ENCODE measurements around the gene COL21A1.

Gene COL21A1

DNA sequence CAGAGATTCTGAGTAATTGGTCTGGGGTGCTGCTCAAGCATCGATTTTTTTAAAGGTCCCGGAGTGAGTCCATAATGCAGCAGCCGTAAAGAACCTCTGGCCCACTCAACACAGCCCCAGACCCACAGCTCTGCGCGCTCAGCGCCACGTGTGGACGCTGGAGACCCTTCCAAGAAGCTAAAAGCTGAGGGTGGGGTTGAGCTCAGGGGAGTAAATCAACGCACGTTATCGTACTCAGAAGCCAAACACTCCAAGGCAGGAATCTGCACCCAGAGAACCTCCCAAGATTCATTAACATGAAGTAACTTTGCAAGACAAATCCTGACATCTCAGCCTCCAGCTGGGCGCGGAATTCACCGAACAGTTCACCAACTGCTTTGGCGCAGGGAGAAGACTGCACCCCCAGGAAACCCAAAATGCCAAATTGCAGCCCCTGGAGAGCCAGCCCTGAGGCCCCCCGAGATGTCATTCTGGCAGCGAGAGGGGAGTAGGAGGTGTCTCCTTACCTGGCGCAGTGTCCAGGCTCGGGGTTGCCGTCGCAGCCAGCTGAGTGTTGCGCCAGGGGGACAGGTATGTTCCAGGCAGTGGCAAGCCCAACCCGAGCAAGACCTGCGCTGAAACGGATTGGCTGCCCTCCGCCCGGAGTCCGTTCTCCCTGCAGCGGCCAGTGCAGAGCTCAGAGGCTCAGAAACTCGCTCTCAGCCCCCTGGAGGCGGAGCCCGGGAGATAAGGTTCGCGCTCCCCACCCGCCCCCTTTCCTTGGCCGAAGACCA is at the start of gene COL21A1:
Gene COL21A1 (minus strand): TSS at position 700 of the 773 bp plus-strand sequence. CDS start 64,962 bp downstream, outside the sequence.
- no peak within 1 kb of the TSS for H3K4me3 ChIP-seq
- no peak within 1 kb of the TSS for H3K9ac ChIP-seq
- H4K20me1 ChIP-seq = no peaks in the 10 kb centered on the region
- no peaks in the 10 kb centered on the region for H3K27me3 ChIP-seq
- no peak for TF ChIP-seq Cebpa-rat (IDR thresholded peaks at IDR 0.05)
- peaks cover 0 to 15% (median 7%) of the 10 kb centered on the region in 11 experiments; a peak in 6 of 22 replicates for H3K9me3 ChIP-seq (replicated peaks in 1 of 11)
- peaks cover 0 to 23% (median 5%) of the 10 kb centered on the region in 10 experiments; a peak in 9 of 20 replicates for H3K4me1 ChIP-seq
- H3K4me2 ChIP-seq = no peak within 1 kb of the TSS
- H3K27ac ChIP-seq = no peak within 1 kb of the TSS
- H3K36me3 ChIP-seq = no peaks in the 10 kb centered on the region

DNA sequence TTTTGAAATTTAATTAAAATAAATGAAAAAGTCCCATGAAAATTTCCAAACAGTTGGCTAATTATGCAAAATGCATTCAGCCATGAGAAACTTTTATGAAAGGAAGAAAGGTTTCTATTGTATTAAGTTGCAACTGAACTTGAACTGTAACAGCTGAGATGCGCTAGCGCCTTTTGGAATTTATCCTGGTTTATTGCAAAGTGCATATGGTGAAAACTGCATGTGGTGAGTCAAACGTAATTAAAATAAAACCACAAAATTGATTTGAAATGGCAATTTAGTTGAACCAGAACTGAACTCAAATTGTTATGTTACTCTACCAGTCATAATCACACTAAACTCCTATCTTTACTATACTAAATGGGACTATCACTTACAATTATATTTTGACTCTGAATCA is 46.4 kb upstream of the COL21A1 start:
- Histone ChIP-seq H3K27me3 (no peaks in the 10 kb centered on the region), H3K4me1 (peaks cover 0 to 7% (median 0%) of the 10 kb centered on the region in 10 experiments; a peak in 2 of 20 replicates), H3K4me2 (no peak overlapping the region), H3K4me3 (no peak overlapping the region), H3K9me3 (replicated peaks in 1 of 11) (no peaks in the 10 kb centered on the region), H3K36me3 (no peaks in the 10 kb centered on the region), H4K20me1 (no peaks in the 10 kb centered on the region), H3K27ac (no peak overlapping the region), H3K9ac (no peak overlapping the region)
- no peak for TF ChIP-seq Cebpa-rat (IDR thresholded peaks at IDR 0.05)

DNA sequence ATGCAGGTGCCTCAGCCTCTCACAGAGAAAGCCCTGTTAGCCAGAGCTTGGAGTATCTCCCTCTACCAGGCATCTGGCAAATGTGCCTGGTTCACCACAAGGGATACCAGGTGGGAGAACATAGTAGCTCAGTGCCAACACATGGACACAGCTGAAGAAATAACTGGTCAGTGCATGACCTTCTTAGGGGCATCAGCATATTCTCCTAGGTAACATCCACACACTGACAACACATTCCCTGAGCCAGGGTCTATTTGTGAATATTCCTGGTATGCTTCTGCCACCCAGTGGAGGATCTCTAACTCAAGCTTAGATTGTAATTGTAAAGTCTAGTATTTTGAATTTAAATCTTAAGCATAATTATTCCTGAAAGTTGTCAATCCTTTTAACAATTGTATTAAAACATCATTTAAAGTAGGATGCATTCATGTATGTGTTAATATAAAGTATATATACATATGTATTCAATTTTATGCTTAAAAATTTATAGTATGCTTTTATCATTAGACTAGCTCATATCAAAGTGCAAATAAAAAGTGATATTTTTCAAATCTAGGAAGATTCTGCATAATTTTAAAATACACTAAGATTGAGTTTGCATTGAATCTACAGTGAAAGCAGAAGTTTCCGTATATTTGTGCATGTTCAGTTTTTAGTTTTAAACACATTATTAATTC is 45.3 kb upstream of the COL21A1 start:
- no peaks in the 10 kb centered on the region for H3K36me3 ChIP-seq
- H3K4me2 ChIP-seq = no peak overlapping the region
- no peaks in the 10 kb centered on the region for H4K20me1 ChIP-seq
- TF ChIP-seq Cebpa-rat (IDR thresholded peaks at IDR 0.05) = no peak
- H3K4me3 ChIP-seq = no peak overlapping the region
- H3K4me1 ChIP-seq = peaks cover 0 to 7% (median 0%) of the 10 kb centered on the region in 10 experiments; a peak in 2 of 20 replicates
- H3K9ac ChIP-seq = no peak overlapping the region
- H3K27me3 ChIP-seq = no peaks in the 10 kb centered on the region
- H3K9me3 ChIP-seq (replicated peaks in 1 of 11) = peaks cover 0 to 4% (median 0%) of the 10 kb centered on the region in 11 experiments; a peak in 5 of 22 replicates
- no peak overlapping the region for H3K27ac ChIP-seq

DNA sequence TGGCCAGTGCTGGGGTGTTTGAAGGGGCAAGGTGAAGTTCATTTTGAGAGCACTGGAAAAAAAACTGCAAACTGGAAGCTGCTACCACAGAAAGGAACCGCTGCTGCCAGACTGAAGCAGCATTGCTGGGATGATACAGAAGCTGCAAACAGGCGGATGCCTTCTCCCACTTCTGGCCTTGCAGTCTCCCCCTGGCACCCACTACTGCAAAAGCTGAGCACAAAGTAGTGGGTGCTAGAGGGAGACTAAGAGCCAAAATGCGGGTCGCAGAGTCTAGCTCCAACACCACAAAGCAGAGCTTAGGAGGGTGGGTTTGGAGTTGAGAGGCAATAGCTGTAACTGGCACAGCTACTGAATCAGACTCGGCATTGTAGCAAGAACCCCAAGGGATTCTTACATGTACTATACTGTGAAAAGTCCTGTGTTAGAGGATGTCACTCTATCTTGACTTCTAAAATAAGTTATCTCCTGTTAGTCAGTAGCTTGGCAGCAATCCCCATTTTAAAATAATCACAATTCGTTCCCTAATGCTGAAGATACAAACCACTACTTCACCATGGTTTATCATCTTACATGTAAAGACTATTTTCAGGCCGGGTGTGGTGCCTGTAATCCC is 44.0 kb upstream of the COL21A1 start:
- no peak overlapping the region for H3K9ac ChIP-seq
- no peak overlapping the region for H3K4me3 ChIP-seq
- 0 out of 22 replicates have a peak overlapping the region, but pooled peaks of 1 of the 11 experiments have one; percentile 3 for H3K4me2 ChIP-seq
- no peaks in the 10 kb centered on the region for H3K27me3 ChIP-seq
- peaks cover 0 to 7% (median 0%) of the 10 kb centered on the region in 10 experiments; a peak in 2 of 20 replicates for H3K4me1 ChIP-seq
- no peak for TF ChIP-seq Cebpa-rat (IDR thresholded peaks at IDR 0.05)
- no peaks in the 10 kb centered on the region for H3K36me3 ChIP-seq
- H3K9me3 ChIP-seq (replicated peaks in 1 of 11) = peaks cover 0 to 9% (median 0%) of the 10 kb centered on the region in 11 experiments; a peak in 6 of 22 replicates
- no peak overlapping the region; a peak in 1 of 22 replicates for H3K27ac ChIP-seq
- no peaks in the 10 kb centered on the region for H4K20me1 ChIP-seq

DNA sequence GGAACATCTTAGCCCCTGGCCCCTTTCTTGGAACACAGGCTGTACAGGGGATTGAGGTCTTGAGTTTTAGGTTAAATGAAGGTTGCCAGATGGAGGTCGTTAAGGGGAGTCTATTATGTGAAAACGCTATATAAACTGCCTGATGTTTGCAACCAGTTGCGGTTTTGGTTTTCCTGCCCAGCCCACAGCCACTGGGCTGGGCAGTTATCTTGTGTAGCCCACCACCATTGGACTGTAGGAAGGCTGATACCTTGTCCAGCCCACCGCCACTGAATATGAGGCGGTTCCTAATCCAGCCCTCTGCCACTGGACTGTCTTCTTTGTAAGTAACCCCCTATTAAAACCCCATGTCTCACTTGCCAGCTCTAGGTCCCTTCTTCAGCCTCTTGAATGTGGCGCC is 42.3 kb upstream of the COL21A1 start:
- TF ChIP-seq Cebpa-rat (IDR thresholded peaks at IDR 0.05) = no peak
- H3K9me3 ChIP-seq (replicated peaks in 1 of 11) = peaks cover 0 to 9% (median 0%) of the 10 kb centered on the region in 11 experiments; a peak in 6 of 22 replicates
- H3K27me3 ChIP-seq = no peaks in the 10 kb centered on the region
- H3K4me1 ChIP-seq = peaks cover 0 to 7% (median 0%) of the 10 kb centered on the region in 10 experiments; a peak in 2 of 20 replicates
- H3K4me2 ChIP-seq = no peak overlapping the region
- H3K4me3 ChIP-seq = no peak overlapping the region
- H3K27ac ChIP-seq = no peak overlapping the region
- no peak overlapping the region for H3K9ac ChIP-seq
- H3K36me3 ChIP-seq = no peaks in the 10 kb centered on the region
- H4K20me1 ChIP-seq = no peaks in the 10 kb centered on the region

DNA sequence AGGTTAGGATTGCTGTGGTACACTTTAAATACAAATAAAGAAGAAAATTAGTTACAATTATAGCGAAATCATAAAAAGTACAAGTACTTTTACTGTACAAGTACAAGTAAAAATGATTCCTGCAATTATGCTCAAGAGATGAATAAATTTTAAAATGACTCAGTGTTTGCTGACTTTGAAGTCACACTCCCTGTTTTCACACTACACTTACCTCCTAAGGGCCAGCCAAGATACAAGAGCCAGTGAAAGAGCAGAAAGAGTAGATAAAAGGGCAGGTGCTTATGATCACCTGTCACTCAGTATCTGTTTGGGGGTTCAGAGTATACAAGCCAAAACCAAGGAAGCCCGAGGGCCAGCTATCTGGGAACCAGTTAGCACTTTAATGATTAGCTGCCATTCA is 41.0 kb upstream of the COL21A1 start:
- no peak for TF ChIP-seq Cebpa-rat (IDR thresholded peaks at IDR 0.05)

DNA sequence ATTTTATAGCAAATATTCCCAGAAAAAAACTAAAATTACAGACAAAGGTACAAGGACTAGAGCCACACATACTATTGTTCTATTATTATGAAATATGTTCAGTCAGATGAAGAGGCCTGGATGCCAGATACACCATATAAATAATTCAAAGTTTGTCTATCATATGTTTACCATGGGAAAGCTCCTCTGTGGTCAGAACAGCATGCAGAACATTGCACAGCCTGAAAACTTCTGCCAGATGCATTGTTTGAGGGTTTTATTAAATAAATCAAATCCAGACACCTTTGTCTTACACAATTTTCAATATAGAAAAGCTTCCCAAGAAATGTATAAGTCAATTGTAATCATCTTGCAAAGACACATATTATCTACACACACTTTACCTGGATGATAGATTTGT is 35.0 kb upstream of the COL21A1 start:
- no peaks in the 10 kb centered on the region for H4K20me1 ChIP-seq
- H3K27me3 ChIP-seq = no peaks in the 10 kb centered on the region
- no peak overlapping the region for H3K4me2 ChIP-seq
- no peak overlapping the region for H3K27ac ChIP-seq
- no peaks in the 10 kb centered on the region for H3K4me1 ChIP-seq
- no peak overlapping the region for H3K4me3 ChIP-seq
- peaks cover 0 to 4% (median 0%) of the 10 kb centered on the region in 11 experiments; a peak in 6 of 22 replicates for H3K9me3 ChIP-seq (replicated peaks in 1 of 11)
- no peak for TF ChIP-seq Cebpa-rat (IDR thresholded peaks at IDR 0.05)
- H3K9ac ChIP-seq = no peak overlapping the region
- no peaks in the 10 kb centered on the region for H3K36me3 ChIP-seq

More for the DNA sequence above, 41.0 kb upstream of the COL21A1 start:
- Histone ChIP-seq H3K36me3 (no peaks in the 10 kb centered on the region), H3K27me3 (no peaks in the 10 kb centered on the region), H3K27ac (no peak overlapping the region), H3K9ac (no peak overlapping the region), H3K4me2 (no peak overlapping the region), H4K20me1 (no peaks in the 10 kb centered on the region), H3K9me3 (replicated peaks in 1 of 11) (peaks cover 0 to 9% (median 0%) of the 10 kb centered on the region in 11 experiments; a peak in 6 of 22 replicates), H3K4me3 (no peak overlapping the region), H3K4me1 (peaks cover 0 to 7% (median 0%) of the 10 kb centered on the region in 10 experiments; a peak in 2 of 20 replicates)

DNA sequence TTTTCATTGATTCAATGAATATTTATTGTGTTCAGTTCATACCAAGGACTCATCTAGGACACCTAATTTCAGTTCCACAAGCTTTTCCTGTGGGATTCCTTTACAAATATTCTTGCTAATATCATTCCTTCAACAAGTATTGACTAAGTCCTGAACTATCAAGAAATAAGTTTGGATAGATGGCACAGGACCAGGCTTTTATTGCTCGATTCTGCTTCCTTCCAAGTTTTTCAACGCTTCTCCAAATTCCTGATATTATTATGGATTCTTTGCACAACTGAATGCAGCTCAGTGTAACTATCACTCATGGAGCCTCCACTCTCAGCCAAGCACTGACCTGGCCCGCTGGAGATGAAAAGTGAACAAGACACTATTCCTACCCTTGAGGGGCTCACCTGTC is 32.7 kb upstream of the COL21A1 start:
- H3K4me2 ChIP-seq = no peak overlapping the region
- no peak overlapping the region for H3K27ac ChIP-seq
- no peaks in the 10 kb centered on the region for H3K27me3 ChIP-seq
- H3K9ac ChIP-seq = no peak overlapping the region
- no peaks in the 10 kb centered on the region for H4K20me1 ChIP-seq
- no peaks in the 10 kb centered on the region for H3K4me1 ChIP-seq
- H3K36me3 ChIP-seq = no peaks in the 10 kb centered on the region
- no peak overlapping the region for H3K4me3 ChIP-seq
- no peak for TF ChIP-seq Cebpa-rat (IDR thresholded peaks at IDR 0.05)
- peaks cover 0 to under 1% (median 0%) of the 10 kb centered on the region in 11 experiments; a peak in 1 of 22 replicates for H3K9me3 ChIP-seq (replicated peaks in 1 of 11)
